ENCODE measurements around the gene GPR21. TPM values are rescaled to one million over a fixed set of nuclear protein-coding genes. Genes with fewer than 3 reads are reported as not detected.

Gene GPR21
- polyA plus RNA-seq, 1 of the 3 experiments (the other 2 are of a cell fraction), result not detected

DNA sequence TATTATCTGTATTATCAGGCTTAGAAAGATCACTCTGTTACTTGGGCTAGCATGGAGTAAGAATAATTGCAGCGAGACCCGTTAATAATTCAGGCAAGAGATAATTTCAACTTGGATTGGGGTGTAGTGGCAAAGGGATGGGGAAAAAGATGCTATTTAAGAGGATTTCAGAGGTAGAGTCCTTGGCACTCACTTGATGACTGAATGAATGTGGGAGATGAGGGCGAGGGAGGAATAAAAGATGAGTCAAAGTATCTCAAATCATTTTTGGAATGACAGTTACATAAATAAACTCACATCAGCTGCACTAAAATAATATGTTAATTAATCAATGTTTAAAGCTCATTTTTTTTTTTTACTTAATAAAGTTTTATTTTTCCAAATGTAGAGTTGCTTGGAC is 4.5 kb upstream of the GPR21 start:
- Histone ChIP-seq H3K9me2 (no peaks in the 10 kb centered on the region), H2AFZ (ENCODE audit: low read depth) (no peak overlapping the region), H3K4me2 (no peak overlapping the region), H3K79me2 (ENCODE audit: insufficient read depth) (no peaks in the 10 kb centered on the region; the same call in 1 of the 2 replicates), H3K9ac (no peak overlapping the region), H3K4me3 (ENCODE audit: low read depth in 2 of 2, low read length in 1 of 2) (no peak overlapping the region), H3K36me3 (replicated peaks in 1 of 2; ENCODE audit: control insufficient read depth in 1 of 2, insufficient read depth in 2 of 2, low read length in 1 of 2) (peaks cover 37 to 42% of the 10 kb centered on the region in 2 experiments), H3K4me1 (ENCODE audit: control insufficient read depth in 1 of 2, insufficient read depth in 2 of 2, low read depth in 1 of 2, low read length in 1 of 2) (no peaks in the 10 kb centered on the region; a peak in 2 of 4 replicates), H3K27ac (ENCODE audit: low read depth in 2 of 2, low read length in 1 of 2) (no peak overlapping the region), H3K27me3 (ENCODE audit: insufficient read depth) (no peaks in the 10 kb centered on the region), H4K20me1 (ENCODE audit: insufficient read depth) (no peaks in the 10 kb centered on the region), H3K9me3 (no peaks in the 10 kb centered on the region), H3F3A (replicated peaks; ENCODE audit: insufficient read depth) (no peaks in the 10 kb centered on the region)
- WGBS (ENCODE audit: low lambda C conversion rate), result 96% methylated on average over 3 of the region's 3 CpGs
- ChIA-PET CTCF (interaction anchor here (1.5 kb wide), 1 partner anchor 321 kb away, joined by 5 read pairs; no protein-coding TSS in a partner anchor), POLR2A (no interaction called here)
- TF ChIP-seq EZH2phosphoT487 (IDR thresholded peaks at IDR 0.05; ENCODE audit: borderline replicate concordance, low read depth), result no peak
- TF ChIP-seq, protein P1, sequence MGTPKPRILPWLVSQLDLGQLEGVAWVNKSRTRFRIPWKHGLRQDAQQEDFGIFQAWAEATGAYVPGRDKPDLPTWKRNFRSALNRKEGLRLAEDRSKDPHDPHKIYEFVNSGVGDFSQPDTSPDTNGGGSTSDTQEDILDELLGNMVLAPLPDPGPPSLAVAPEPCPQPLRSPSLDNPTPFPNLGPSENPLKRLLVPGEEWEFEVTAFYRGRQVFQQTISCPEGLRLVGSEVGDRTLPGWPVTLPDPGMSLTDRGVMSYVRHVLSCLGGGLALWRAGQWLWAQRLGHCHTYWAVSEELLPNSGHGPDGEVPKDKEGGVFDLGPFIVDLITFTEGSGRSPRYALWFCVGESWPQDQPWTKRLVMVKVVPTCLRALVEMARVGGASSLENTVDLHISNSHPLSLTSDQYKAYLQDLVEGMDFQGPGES (IDR thresholded peaks at IDR 0.05; ENCODE audit: low read depth, low read length), result no peak
- TF ChIP-seq FOSL2 (IDR thresholded peaks at IDR 0.05; ENCODE audit: borderline replicate concordance, low read depth), result no peak
- TF ChIP-seq, protein P2, sequence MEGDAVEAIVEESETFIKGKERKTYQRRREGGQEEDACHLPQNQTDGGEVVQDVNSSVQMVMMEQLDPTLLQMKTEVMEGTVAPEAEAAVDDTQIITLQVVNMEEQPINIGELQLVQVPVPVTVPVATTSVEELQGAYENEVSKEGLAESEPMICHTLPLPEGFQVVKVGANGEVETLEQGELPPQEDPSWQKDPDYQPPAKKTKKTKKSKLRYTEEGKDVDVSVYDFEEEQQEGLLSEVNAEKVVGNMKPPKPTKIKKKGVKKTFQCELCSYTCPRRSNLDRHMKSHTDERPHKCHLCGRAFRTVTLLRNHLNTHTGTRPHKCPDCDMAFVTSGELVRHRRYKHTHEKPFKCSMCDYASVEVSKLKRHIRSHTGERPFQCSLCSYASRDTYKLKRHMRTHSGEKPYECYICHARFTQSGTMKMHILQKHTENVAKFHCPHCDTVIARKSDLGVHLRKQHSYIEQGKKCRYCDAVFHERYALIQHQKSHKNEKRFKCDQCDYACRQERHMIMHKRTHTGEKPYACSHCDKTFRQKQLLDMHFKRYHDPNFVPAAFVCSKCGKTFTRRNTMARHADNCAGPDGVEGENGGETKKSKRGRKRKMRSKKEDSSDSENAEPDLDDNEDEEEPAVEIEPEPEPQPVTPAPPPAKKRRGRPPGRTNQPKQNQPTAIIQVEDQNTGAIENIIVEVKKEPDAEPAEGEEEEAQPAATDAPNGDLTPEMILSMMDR (IDR thresholded peaks at IDR 0.05), result no peak
- no peak for TF ChIP-seq TEAD4 (IDR thresholded peaks at IDR 0.05; ENCODE audit: borderline replicate concordance, insufficient read depth)
- TF ChIP-seq RAD21 (IDR thresholded peaks at IDR 0.05; ENCODE audit: low read length), result no peak
- TF ChIP-seq, protein P3, sequence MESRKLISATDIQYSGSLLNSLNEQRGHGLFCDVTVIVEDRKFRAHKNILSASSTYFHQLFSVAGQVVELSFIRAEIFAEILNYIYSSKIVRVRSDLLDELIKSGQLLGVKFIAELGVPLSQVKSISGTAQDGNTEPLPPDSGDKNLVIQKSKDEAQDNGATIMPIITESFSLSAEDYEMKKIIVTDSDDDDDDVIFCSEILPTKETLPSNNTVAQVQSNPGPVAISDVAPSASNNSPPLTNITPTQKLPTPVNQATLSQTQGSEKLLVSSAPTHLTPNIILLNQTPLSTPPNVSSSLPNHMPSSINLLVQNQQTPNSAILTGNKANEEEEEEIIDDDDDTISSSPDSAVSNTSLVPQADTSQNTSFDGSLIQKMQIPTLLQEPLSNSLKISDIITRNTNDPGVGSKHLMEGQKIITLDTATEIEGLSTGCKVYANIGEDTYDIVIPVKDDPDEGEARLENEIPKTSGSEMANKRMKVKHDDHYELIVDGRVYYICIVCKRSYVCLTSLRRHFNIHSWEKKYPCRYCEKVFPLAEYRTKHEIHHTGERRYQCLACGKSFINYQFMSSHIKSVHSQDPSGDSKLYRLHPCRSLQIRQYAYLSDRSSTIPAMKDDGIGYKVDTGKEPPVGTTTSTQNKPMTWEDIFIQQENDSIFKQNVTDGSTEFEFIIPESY (IDR thresholded peaks at IDR 0.05; ENCODE audit: borderline replicate concordance, low read depth), result no peak
- no peak for TF ChIP-seq JUND (IDR thresholded peaks at IDR 0.05)
- no peak for TF ChIP-seq TCF12 (IDR thresholded peaks at IDR 0.05)
- TF ChIP-seq NFIC (IDR thresholded peaks at IDR 0.05; ENCODE audit: borderline replicate concordance), result no peak
- TF ChIP-seq MXI1 (IDR thresholded peaks at IDR 0.05; ENCODE audit: low read depth, low read length), result no peak
- no peak for TF ChIP-seq ELF1 (IDR thresholded peaks at IDR 0.05)
- no peak for TF ChIP-seq RCOR1 (IDR thresholded peaks at IDR 0.05; ENCODE audit: low read length)
- TF ChIP-seq GABPA (IDR thresholded peaks at IDR 0.05; ENCODE audit: low read depth), result no peak
- TF ChIP-seq YY1 (IDR thresholded peaks at IDR 0.05; ENCODE audit: low read depth), result no peak
- DNase-seq, result no peak
